Measurements from ENCODE around the gene CLASP1. TPM values are rescaled to one million over a fixed set of nuclear protein-coding genes. Genes with fewer than 3 reads are reported as not detected.

Gene CLASP1
- total and polyA plus RNA-seq, 4 donors = 7.5 to 50.0 (median 21.9) TPM

DNA sequence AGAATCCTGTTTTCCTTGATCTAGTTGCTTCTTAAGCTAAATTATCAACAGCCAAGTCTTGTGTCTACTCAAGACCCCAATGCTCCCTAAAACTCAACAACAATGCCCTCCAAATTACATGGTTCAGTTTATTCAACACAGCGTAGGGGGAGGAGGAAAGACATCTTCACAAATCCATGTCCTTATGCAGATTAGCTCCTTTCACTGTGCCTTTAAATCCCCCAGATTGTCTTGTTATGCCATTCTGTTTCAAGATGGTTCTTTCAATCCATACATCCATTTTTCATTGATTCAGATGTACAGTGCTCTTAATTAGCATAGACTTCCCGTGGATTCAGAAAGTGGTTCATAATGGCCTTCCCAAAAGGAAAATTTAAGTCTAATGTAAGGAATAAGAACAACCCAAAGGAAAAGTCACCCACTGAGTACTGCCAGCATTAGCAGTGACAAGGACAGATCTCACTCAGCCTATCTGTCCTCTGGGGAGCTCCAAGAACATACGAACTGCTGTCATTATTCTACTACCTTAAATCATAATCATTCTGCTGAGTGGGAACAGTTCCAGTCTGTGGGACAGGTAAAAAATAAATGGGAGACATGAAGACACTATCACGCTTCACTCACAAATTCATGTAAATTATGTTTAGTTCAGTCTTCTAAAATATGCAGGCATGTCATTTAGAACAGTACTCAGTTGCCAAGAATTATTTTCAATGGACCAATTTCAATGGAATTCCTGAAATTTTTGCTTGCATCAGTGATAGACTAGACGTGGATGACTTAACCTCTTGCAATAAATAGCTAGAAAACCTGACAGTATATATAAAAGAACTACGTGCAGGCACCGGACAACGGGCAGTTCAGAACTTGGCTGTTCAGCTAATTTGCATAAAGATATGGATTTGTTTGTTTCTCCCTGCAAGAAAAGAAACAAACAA lies 177.5 kb downstream of the CLASP1 start (continued):
- TF ChIP-seq HNF4G (IDR thresholded peaks at IDR 0.05) = no peak
- TF ChIP-seq FOXA1 (IDR thresholded peaks at IDR 0.05) = no peak

DNA sequence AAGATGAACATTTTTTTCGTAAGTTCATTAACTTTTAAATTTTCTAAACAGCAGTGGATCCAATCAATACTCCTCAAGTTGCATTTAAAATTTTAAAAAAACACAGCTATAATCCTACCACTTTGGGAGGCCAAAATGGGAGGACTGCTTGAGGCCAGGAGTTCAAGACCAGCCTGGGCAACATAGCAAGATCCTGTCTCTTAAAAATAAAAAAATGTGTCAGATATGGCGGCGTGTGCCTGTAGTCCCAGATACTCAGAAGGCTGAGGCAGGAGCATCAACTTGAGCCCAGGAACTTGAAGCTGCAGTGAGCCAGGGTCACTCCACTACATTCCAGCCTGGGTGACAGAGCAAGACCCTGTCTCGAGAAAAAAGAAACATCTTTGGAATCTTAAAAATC lies 178.3 kb downstream of the CLASP1 start:
- H3K4me1 ChIP-seq (ENCODE audit: control insufficient read depth in 4 of 4, insufficient read depth in 4 of 4, low read length in 3 of 4) = no peaks in the 10 kb centered on the region

DNA sequence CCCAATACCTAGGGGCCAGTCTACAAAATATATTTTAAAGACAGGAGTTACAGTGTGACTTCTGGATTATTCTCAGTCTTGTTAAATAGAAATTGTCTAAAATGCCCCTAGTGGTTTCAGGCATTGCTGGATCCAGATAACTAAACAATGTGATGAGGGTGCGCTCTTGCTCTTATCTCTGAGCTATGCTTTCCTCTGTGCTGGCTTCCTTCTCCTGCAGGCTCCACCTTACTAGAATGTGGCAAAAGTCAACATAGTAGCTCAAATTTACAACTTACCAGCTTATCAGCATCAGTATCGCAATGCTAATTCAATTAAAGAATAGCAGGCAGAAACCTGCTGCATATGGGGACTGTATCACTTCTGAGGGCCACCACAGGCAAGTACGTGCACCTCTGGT lies 179.9 kb downstream of the CLASP1 start:
- Histone ChIP-seq H3K9me3 (ENCODE audit: control insufficient read depth in 4 of 4, low read length in 3 of 4) (no peaks in the 10 kb centered on the region), H3K27me3 (ENCODE audit: control insufficient read depth in 4 of 4, insufficient read depth in 4 of 4, low read length in 3 of 4) (no peaks in the 10 kb centered on the region), H3K4me3 (ENCODE audit: low read depth in 1 of 3, low read length in 3 of 3) (no peak overlapping the region), H3K4me1 (ENCODE audit: control insufficient read depth in 4 of 4, insufficient read depth in 4 of 4, low read length in 3 of 4) (no peaks in the 10 kb centered on the region), H3K9ac (ENCODE audit: low read depth in 1 of 2, low read length in 2 of 2) (no peak overlapping the region), H3K27ac (ENCODE audit: low read depth in 1 of 2, low read length in 2 of 2) (no peak overlapping the region), H3K36me3 (ENCODE audit: control insufficient read depth in 4 of 4, insufficient read depth in 3 of 4, low read depth in 1 of 4, low read length in 3 of 4) (peaks cover 1 to 29% (median 27%) of the 10 kb centered on the region in 4 donors)
- WGBS = 92% methylated on average over 3 of the region's 3 CpGs
- no peak for DNase-seq (ENCODE audit: low spot score)
- TF ChIP-seq HNF4G (IDR thresholded peaks at IDR 0.05) (no peak), YY1 (IDR thresholded peaks at IDR 0.05) (no peak), FOXA2 (IDR thresholded peaks at IDR 0.05) (no peak), JUND (IDR thresholded peaks at IDR 0.05) (no peak), HNF4A (conservative IDR thresholded peaks at IDR 0.05) (no peak)
- TF ChIP-seq, protein P1, sequence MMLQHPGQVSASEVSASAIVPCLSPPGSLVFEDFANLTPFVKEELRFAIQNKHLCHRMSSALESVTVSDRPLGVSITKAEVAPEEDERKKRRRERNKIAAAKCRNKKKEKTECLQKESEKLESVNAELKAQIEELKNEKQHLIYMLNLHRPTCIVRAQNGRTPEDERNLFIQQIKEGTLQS (IDR thresholded peaks at IDR 0.05) = no peak
- TF ChIP-seq, protein P2, sequence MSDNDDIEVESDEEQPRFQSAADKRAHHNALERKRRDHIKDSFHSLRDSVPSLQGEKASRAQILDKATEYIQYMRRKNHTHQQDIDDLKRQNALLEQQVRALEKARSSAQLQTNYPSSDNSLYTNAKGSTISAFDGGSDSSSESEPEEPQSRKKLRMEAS (IDR thresholded peaks at IDR 0.05) = no peak

More for the DNA sequence above, 178.3 kb downstream of the CLASP1 start:
- WGBS = 98% methylated on average over 4 of the region's 4 CpGs
- no peak for DNase-seq (ENCODE audit: low spot score)
- H3K9me3 ChIP-seq (ENCODE audit: control insufficient read depth in 4 of 4, low read length in 3 of 4) = no peaks in the 10 kb centered on the region
- H3K27ac ChIP-seq (ENCODE audit: low read depth in 1 of 2, low read length in 2 of 2) = no peak overlapping the region
- TF ChIP-seq YY1 (IDR thresholded peaks at IDR 0.05) (no peak), GABPA (IDR thresholded peaks at IDR 0.05 in 1 of 2, conservative IDR thresholded peaks at IDR 0.05 in 1 of 2) (no peak)
- no peak overlapping the region for H3K9ac ChIP-seq (ENCODE audit: low read depth in 1 of 2, low read length in 2 of 2)
- no peak overlapping the region for H3K4me3 ChIP-seq (ENCODE audit: low read depth in 1 of 3, low read length in 3 of 3)
- peaks cover 1 to 29% (median 27%) of the 10 kb centered on the region in 4 donors for H3K36me3 ChIP-seq (ENCODE audit: control insufficient read depth in 4 of 4, insufficient read depth in 3 of 4, low read depth in 1 of 4, low read length in 3 of 4)
- no peaks in the 10 kb centered on the region for H3K27me3 ChIP-seq (ENCODE audit: control insufficient read depth in 4 of 4, insufficient read depth in 4 of 4, low read length in 3 of 4)

DNA sequence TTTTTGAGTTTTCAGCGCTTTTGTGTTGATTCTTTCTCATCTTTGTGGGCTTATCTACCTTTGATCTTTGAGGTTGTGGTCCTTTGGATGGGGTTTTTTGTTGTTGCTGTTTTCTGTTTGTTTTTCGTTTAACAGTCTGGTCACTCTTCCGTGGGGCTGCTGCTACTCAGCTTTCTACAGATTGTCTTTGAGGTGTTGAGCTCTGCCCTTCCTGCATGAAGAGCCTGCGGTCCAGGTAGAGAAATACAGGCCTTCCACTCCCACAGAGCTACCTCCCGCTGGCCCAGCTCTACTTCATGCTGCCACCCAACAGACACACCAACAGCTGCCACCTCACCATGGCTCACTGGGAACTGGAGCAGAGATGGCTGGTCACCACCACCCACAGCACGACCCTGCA lies 180.3 kb downstream of the CLASP1 start:
- TF ChIP-seq NR2F2 (IDR thresholded peaks at IDR 0.05) = no peak
- peaks cover 1 to 29% (median 27%) of the 10 kb centered on the region in 4 donors for H3K36me3 ChIP-seq (ENCODE audit: control insufficient read depth in 4 of 4, insufficient read depth in 3 of 4, low read depth in 1 of 4, low read length in 3 of 4)
- 95% methylated on average over 6 of the region's 6 CpGs for WGBS

DNA sequence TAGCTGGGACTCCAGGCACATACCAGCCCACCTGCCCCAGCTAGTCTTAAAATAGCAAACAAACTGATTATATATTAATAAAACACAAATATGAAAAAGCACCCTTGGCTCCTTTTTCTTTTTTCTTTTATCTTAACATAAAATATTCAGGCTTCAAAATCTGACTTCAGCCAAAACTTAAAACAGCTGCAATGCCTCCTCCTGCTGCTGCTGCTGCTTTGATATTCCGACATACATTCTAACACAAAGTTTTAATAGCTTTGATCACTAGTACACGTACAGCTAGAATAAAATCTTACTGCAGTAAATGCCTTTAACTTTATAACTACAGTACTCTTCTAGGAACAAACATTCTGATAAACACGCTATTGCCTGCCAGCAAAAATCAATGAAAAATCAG lies 190.0 kb downstream of the CLASP1 start:
- Histone ChIP-seq H3K27ac (ENCODE audit: low read depth in 1 of 2, low read length in 2 of 2) (no peak overlapping the region), H3K27me3 (ENCODE audit: control insufficient read depth in 4 of 4, insufficient read depth in 4 of 4, low read length in 3 of 4) (no peaks in the 10 kb centered on the region), H3K4me3 (ENCODE audit: low read depth in 1 of 3, low read length in 3 of 3) (no peak overlapping the region), H3K9me3 (ENCODE audit: control insufficient read depth in 4 of 4, low read length in 3 of 4) (no peaks in the 10 kb centered on the region), H3K4me1 (ENCODE audit: control insufficient read depth in 4 of 4, insufficient read depth in 4 of 4, low read length in 3 of 4) (no peaks in the 10 kb centered on the region), H3K36me3 (ENCODE audit: control insufficient read depth in 4 of 4, insufficient read depth in 3 of 4, low read depth in 1 of 4, low read length in 3 of 4) (peaks cover 2 to 52% (median 36%) of the 10 kb centered on the region in 4 donors), H3K9ac (ENCODE audit: low read depth in 1 of 2, low read length in 2 of 2) (no peak overlapping the region)
- 83% methylated on average over 3 of the region's 3 CpGs for WGBS
- no peak for DNase-seq (ENCODE audit: low spot score)
- TF ChIP-seq, protein P3, sequence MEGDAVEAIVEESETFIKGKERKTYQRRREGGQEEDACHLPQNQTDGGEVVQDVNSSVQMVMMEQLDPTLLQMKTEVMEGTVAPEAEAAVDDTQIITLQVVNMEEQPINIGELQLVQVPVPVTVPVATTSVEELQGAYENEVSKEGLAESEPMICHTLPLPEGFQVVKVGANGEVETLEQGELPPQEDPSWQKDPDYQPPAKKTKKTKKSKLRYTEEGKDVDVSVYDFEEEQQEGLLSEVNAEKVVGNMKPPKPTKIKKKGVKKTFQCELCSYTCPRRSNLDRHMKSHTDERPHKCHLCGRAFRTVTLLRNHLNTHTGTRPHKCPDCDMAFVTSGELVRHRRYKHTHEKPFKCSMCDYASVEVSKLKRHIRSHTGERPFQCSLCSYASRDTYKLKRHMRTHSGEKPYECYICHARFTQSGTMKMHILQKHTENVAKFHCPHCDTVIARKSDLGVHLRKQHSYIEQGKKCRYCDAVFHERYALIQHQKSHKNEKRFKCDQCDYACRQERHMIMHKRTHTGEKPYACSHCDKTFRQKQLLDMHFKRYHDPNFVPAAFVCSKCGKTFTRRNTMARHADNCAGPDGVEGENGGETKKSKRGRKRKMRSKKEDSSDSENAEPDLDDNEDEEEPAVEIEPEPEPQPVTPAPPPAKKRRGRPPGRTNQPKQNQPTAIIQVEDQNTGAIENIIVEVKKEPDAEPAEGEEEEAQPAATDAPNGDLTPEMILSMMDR (IDR thresholded peaks at IDR 0.05; ENCODE audit: low read depth, low read length, missing input control) = no peak

More for the DNA sequence above, 180.3 kb downstream of the CLASP1 start:
- Histone ChIP-seq H3K9me3 (ENCODE audit: control insufficient read depth in 4 of 4, low read length in 3 of 4) (no peaks in the 10 kb centered on the region), H3K27me3 (ENCODE audit: control insufficient read depth in 4 of 4, insufficient read depth in 4 of 4, low read length in 3 of 4) (no peaks in the 10 kb centered on the region), H3K9ac (ENCODE audit: low read depth in 1 of 2, low read length in 2 of 2) (no peak overlapping the region), H3K4me1 (ENCODE audit: control insufficient read depth in 4 of 4, insufficient read depth in 4 of 4, low read length in 3 of 4) (no peaks in the 10 kb centered on the region), H3K27ac (ENCODE audit: low read depth in 1 of 2, low read length in 2 of 2) (no peak overlapping the region), H3K4me3 (ENCODE audit: low read depth in 1 of 3, low read length in 3 of 3) (no peak overlapping the region)
- DNase-seq (ENCODE audit: low spot score) = no peak
